Measurements from ENCODE around the gene SFMBT2.

SFMBT2 gene

DNA sequence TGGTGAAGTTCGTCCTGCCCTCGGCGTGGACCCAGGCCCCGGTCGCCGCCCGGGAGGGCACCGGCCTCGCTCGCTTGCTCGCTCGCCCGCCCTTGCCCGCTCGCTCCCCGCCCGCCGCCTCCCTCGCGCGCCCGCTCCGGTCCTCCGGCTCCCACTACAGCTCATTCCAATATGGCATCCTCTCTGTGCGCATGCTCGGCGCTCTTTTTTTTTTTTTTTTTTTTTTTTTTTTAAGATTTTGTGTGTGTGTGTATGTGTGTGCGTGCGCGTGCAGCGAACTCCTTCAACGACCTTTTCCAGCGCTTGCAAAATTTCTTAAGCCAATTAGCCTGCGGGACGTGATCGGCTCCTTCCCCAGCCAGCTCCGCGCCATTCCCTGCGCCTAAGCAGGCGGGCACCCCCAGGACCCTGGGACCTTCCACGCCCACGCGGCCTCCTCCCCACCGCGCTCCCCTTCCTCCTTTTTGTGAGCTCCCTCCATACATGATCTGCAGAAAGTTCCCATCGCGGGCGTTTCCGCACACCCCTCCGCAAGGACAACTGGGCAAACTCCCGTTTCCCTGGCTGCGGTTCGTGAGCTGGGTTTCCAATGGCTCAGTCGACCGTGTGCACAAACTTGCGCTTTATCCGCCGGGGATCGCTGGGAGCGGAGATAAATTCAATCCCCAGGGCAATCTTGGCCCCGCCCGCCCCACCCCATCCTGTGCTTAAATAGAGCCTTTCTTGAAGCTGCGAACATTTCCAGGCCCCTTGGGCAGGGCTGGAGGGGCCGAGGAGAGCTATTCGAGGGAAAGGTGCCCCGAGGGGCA lies at the start of gene SFMBT2:
TSS of gene SFMBT2 (minus strand) at position 173 of the 809 bp plus-strand sequence. CDS start 29,136 bp downstream, outside the sequence.
- DNase-seq: no peak

DNA sequence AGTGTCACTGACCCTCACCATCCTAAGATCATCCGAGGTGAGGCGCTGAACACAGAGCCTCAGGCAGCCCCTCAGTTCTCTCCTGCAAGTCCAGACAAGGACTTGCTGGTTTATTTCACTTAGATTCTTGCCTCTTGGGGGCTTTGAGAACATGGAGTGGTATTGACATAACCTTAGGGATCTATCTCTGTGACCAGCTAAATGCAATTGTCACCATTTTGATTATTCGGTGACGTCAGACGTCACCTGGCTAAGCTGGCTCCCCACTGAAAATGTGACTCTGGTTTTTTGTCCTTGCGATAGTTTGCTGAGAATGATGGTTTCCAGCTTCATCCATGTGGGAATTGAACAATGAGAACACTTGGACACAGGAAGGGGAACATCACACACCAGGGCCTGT lies 49.2 kb upstream of the SFMBT2 start:
- DNase-seq: no peak

DNA sequence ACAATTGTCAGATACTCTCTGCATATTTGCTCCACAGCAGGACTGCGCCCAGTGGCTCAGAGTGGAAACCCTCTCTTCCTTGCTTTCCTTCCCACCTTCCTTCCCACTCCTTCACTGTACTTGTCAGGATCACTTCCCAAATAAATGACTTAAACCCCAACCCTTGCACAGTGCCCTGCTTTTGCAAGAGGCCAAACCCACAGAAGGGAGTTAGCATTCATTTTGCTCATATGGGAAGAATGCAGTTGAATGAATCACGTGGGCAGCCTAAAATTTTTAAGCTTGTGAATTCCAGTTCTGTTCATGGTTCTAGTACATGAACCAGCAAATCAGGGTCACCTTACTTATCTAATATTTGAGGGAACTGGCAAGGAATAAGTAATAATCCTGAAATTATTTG lies 47.7 kb upstream of the SFMBT2 start:
- DNase-seq: no peak

DNA sequence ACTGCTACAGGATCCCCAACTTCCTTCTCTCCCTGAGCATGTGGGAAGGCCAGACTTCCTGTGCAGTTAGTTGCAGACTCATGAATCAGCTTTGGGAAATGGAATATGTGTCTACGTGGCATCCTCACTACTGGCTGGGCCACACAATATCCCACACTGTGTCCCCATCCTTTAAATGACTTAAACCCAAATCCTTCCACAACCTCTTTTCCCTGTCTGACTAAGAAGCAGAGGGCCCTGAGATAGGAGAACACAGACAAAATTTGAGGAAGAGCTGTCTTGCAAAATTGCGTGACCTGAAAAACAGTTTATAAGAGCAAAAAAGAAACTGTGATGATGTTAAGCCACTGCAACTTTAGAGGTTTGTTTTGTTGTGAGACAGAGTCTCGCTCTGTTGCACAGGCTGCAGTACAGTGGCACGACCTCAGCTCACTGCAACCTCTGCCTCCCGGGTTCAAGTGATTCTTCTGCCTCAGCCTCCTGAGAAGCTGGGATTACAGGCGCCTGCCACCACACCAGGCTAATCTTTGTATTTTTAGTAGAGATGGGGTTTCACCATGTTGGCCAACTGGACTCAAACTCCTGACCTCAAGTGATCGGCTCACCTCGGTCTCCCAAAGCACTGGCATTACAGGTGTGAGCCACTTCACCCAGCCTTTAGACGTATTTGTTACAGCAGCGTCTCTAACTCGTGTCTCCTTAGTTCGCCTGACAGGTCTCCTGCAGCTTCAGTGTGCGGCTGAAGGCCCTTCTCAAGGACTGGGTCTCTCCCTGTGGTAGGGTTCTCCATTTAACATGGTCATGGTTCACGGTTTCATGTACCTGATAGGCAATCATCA lies 46.9 kb upstream of the SFMBT2 start:
- no peak for DNase-seq

DNA sequence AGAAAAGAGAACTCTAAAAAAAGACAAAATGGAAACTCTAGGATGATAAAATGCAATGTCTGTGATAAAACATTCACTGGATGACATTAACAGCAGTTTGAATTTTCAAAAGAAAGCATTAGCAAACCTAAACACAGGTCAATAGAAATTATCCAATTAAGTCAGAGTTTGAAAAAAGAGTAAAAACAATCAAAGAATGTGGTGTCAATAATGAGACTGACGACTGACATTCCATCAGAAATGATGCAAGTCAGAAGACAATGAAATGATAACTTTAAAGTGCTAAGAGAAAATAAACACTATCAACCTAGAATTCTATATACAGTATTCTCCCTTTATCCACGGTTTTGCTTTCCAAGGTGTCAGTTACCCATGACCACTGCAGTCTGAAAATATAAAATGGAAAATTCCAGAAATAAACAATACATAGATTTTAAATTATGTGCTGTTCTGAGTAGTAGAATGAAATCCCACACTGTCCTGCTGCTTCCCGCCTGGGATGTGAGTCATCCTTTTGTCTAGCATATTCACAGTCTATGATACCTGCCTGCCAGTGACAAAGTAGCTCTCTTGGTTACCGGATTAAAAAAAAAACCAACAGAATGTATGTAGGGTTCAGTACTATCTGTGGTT lies 38.3 kb upstream of the SFMBT2 start:
- DNase-seq: no peak

DNA sequence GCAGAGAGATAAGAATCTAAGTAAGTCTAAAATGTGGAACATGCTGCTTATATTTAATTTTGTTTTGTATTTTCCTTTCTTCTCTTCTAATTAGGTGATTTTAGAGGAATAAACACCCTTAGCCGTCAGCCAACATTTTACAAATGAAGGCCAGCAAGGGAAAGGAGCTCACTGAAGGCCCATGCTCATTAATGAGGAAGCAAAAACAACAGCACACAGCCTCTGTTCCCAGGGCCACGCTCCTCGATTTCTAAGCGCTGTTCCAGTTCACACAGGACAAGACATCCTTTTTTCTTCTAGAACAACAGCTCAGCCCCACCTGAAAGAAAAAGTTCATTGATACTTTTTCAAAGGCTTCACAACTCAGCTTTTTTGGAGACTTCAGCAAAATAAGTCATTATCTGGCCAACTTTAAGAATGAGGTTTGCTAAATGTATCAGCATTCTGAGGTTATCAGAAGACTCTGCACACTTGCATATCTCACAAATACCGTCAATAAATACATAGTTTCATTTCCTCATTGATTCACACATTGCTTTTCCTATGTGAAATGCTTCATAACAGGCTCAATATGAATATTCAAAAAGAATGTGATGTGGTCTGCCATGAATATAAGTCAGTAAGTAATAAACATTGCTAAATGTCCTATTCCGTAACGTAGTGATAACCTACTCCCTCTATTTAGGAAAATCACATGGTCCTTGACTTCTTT lies 34.8 kb upstream of the SFMBT2 start:
- no peak for DNase-seq

DNA sequence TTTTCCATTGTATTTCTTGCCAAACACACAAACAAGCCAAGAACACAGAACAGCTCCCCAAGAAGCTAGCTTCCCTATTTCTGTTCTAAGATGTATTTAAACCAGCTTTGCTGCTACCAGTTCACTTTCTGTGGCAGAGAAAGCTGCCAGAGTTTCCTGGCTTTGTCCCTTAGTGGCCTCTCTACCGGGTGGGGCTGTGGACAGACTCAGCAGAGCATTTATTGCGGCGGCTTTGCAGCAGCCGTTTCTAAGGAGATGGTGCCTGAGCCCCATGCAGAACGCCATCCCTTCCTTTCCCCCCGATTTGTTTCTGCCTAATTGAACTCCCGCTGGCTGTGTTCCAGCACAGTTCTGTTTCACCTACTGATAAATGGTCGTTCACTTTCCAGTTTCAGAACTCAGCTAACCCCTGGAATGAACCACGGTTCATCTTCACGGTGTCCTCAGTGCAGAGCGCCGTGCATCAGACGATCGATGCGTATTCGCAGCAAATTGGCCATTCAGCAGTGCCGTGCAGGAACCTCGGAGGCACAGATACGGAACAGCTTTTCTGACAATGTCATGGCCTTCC lies 33.8 kb upstream of the SFMBT2 start:
- no peak for DNase-seq

DNA sequence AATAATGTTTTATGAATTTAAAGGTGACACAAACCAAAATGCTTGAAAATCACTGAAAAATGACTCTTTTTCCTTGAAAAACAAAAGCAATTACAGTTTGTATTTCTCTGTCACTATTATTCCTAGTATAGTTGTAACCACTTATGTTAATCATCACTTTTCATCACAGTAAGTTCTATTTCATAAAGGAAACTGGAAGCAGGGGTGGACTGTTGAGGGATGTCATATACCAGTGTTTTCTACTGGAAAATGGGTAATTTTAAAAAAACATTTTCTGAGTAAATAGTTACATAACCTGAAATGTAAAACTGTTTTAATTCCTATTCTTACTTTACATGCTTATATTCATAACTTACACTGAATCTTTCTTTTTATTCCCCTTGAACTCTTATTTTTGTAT lies 32.2 kb upstream of the SFMBT2 start:
- no peak for DNase-seq

DNA sequence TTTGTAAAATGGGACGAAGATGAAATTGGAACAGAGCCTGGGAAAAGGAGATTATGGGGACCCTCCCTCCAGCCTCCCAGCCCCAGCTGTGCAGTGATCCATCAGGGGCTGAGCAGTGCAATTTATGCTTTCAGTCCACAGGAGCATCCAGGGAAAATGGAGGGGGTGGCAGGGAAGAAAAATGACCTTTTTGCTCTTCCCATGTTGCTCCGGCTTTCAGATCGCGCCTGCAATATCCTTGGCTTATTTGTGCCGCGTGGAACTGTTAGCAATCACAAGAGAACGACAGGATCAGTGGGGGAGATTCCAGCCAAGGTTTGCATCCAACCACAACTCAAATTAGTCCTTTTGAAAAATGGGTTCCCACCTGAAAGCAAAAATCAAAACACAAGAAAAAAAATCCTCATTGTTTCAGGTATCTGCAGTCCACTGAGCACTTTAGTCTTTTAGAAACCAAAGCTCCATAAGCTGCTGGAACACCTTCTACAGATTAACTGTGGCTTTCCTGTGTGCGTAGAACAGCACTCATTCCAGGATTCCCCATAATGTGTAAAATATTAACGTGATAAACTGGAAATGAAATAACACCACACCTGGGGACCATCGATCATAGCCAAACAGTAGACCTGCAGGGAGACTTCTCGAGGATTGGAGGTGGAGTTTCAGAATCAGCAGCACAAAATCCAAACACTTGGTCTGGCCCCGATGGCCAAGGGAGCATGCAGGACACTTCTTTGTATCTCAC lies 30.7 kb upstream of the SFMBT2 start:
- DNase-seq: no peak

DNA sequence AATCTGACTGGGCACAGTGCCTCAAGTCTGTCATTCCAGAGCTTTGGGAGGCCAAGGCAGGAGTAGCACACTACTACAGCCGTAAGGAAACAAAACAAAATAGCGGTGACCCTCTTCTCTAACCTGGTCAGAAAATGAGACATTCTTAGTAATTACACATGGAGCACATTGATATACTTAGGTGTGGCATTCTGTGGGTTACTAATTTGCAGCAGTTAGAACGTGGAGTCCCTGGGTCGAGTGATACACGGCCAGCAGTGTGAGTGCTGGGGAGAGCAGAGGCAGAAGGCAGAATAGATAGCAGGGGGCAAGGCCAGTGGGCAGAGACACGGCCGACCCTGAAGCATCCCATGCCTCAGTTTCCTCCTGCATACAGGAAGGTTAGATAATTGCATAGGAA lies 28.9 kb upstream of the SFMBT2 start:
- DNase-seq: no peak

DNA sequence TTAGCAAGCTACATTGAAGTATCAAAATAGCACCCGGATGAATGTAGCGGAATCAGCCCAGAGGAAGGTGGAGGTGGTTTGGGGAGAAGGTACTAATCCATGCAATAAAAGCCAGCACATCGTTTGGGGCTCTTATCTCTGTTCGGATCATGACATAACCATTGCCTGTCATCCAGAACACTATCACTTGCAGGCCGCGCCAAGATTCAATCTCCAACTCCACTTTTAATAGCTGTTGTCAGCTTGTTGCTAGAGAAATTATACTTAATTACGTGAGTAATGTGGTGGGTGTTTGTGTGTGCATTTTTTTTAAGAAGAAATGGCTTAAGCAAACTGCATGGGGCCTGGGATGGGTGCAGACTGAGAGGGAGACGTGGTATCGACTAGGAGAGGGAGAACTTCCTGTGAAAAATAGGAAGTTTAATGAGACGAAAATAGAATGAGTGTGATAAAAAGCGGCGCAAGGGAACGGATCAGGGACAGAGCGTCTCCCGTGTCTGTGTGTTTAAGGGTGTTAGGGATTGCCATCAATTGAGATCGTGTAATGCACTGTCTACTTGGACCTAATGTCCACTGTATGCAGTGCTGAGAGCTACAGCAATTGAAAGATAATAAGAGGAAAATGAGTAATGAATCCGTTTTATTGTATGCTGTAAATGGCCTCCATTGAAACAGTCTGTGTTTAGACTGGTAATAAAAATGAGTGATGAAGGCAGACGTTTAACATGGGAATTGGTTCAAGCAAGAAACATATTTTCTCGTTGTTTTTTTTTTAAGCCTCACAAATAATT lies 27.6 kb upstream of the SFMBT2 start:
- no peak for DNase-seq

DNA sequence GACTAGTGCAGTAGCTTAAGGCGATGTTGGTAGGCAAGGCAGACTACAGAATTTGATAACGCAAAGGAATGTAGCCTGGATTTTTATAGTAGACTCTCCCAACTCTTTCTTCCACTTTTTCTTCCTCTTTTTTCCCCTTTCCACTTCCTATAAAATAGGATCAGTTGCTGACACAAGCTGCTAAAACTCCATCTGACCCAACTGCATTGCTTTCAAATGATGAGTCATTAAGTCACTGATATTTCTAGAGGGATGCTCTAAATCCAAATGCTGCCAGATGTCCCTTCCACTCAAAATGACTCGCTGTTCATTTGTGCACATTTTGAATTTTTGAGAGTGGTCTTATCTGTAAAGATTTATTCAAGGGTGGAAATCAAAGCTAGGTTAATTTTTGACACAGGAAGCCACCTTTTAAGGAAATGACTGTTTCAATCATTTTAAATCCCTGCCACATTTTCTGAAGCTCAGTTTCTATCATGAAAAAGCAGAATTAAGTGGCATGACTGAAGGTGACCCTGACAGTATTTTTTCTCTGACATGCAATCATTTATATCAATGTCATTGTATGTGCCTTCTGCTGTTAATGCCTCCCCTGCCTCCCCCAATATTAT lies 25.8 kb upstream of the SFMBT2 start:
- DNase-seq: no peak

DNA sequence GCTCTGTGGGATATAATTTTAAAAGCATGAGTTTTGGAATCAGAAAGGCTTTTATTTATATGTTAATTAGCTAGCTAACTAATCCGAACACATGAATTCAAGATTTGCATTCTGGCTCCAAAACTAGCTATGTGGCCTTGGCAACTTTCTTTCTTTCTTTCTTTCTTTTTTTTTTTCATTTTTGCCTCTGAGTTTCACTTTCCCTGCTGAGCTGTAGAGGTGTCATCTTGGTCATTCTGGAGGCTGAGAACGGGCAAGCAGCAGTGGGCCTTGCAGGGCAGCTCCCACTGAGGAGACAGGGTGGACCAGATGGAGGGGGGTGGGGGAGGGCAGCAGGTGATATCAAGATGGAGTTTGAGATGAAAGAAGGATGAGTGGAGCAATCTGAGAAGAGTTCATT lies 24.8 kb upstream of the SFMBT2 start:
- DNase-seq: no peak

DNA sequence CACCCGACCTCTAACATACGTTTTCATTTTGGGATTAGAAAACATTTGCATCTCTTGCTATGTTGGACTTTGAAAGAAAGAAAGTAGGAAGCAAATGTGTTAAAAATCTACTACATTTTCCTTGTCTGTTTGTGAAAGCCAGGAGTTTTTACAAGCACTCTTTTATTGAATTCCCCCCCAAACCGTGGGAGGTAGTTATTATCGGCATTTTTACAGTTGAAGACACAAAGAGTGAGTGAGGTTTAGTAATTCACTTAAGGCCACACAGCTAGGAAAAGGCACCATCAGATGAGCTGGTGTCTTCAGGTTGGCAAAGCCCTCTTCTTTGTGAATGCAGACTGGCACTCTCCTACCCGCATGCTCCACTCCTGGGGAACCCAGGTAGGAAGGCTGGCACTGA lies 23.5 kb upstream of the SFMBT2 start:
- no peak for DNase-seq

DNA sequence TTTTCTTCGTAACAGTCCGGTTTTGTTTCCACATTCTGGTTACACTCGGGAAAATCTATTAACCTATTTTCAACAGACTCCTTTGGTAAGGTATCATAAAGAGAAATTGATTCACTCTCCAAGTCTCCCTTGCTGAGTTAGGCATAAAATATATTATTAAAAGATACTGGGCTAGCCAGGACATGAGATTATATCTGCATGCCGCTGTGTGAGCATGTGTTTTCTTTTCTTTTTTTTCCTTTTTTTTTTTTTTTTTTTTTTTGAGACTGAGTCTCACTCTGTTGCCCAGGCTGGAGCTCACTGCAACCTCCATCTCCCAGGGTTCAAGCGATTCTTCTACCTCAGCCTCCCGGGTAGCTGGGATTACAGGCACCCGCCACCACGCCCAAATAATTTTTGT lies 23.0 kb upstream of the SFMBT2 start:
- DNase-seq: no peak

DNA sequence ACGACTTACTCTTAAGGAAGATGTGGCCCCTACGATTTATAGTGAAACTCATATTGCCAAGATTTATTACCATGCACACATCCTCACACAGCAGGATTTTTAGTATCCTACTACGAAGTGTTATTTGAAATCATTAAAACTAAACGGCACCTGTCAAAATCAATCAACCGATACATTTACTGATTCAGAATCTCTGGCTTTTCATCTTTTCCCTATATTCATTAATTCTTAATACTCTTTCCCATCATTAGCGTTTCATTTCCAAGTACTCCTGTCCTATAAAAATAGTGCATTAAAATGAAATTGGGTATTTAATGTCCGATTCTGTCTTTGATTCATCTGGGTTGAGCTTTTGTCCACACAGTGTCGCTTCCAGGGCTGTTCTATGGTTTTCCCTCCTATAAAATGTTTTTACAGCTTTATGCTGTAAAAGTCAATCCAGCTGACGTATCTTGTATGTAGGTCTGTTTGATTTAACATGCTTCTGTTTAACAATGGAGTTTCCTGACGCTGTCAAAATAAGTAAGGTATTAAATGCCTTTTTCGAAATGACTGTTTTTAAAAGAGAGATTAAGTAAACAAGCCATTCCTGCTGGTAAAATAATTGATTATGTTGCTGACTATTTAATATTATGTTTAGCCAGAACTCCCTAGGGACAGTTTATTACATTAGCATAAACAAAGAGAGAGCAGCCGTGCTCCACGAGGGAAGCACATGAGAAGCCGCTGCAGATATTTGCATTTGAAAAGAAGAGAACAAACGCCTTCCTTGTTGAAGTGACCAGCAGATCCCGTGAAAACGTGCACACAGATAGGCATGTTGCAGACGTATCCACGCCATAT lies 22.3 kb upstream of the SFMBT2 start:
- DNase-seq: no peak

DNA sequence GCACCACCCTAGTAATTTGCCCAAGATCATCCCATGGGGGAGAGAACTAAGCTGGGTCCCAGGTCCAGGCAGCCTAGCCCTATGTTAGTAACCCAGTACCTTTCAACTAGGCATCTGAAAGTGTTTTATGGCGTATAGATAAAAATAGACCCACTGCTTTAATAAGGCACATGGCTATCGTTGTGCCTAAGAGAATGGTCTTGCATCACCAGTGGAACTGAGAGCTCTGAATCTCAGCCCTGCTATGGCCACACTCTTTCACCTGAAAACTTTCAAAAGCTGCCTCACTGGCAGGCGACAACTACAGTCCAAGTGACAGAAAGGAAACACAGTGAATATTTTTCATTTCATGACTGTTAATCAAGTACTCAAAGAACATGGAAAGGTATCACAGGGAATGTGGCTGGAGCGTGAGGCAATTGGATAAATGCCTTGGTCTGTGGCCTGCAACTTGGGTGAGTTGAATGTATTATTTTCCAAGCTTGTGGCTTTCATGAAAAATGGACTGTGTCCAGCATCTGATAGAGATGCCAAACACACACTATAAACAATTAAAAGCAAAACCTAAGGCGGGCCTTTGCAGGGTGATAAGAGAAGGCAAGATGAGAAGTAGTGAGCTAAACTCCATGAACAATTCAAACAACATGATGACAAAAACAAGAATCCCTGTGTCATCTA lies 18.0 kb upstream of the SFMBT2 start:
- DNase-seq: no peak

DNA sequence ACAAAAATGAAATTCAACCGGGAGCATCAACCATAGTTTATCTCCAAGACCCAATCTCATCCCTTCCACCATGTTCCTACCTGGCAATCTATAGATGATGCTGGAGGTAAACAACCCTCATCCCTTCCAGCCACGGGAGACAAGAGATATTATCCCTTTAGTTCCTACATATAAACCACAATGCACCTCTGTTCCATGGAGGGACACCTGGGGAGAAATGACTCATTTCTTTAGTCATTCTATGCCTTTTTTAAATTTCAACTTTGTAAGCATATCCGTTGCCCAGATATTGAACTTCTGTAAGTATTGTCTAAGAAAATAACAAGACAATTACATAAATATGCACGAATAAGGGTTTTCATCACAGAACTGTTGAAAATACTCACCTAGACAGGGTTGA lies 15.5 kb upstream of the SFMBT2 start:
- no peak for DNase-seq

DNA sequence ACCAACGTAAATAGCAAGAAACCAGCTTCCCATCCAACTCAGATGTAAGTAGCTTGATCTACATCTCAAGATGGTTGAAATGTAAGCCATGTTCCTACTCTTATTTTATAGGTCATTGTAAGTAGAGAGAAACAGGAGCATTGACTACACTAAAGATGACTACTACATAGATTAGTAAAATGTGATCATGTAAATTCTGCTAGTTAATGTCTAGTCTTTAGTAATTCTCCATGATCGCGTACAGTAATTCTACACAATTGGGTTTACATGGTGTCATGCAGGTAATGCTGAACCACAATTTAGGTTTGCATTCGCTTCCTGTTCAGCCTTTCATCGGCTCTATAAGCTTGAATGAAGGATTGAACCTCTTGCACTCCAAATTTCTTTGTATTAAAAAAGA lies 14.9 kb upstream of the SFMBT2 start:
- no peak for DNase-seq

Measured in NCI-H2029 treated with DMSO at 0.1 percent for 48 hours (cell line).